Thymus (tissue), 11 donors: ENCODE measurements around the gene OSM. TPM values are rescaled to one million over a fixed set of nuclear protein-coding genes. Genes with fewer than 3 reads are reported as not detected.

ENCODE experiments used
- DNase-seq, 9 donors: peaks; one replicate each; pipeline ENCODE4 v3.0.0-alpha.2; 2013; ENCODE audit warnings: low spot score in 9 of 9, low read depth in 6 of 9, missing footprints in 1 of 9
- H3K27ac ChIP-seq, 2 donors: one replicate each; pipeline ENCODE4 v1.5.1; 2013; ENCODE audit warnings: control low read depth in 1 of 2, low read depth in 1 of 2, low read length in 1 of 2, mild to moderate bottlenecking in 1 of 2, moderate library complexity in 1 of 2
- H3K27me3 ChIP-seq, 2 donors: one replicate each; pipeline ENCODE4 v1.5.1; 2013; ENCODE audit warnings: low read length in 1 of 2; ENCODE audit not compliant: control insufficient read depth in 2 of 2, insufficient read depth in 1 of 2
- H3K36me3 ChIP-seq, 2 donors: one replicate each; pipeline ENCODE4 v1.5.1; 2013; ENCODE audit warnings: low read length in 1 of 2, mild to moderate bottlenecking in 1 of 2, moderate library complexity in 1 of 2; ENCODE audit not compliant: control insufficient read depth in 2 of 2, insufficient read depth in 2 of 2
- H3K4me1 ChIP-seq, 2 donors: one replicate each; pipeline ENCODE4 v1.5.1; 2013; ENCODE audit warnings: low read length in 2 of 2; ENCODE audit not compliant: control insufficient read depth in 2 of 2, insufficient read depth in 2 of 2
- H3K4me3 ChIP-seq, 2 donors: one replicate each; pipeline ENCODE4 v1.5.1; 2013; ENCODE audit warnings: low read length in 2 of 2, control low read depth in 1 of 2, mild to moderate bottlenecking in 1 of 2
- H3K9me3 ChIP-seq, 2 donors: one replicate each; pipeline ENCODE4 v1.5.1; 2013; ENCODE audit warnings: low read length in 1 of 2, mild to moderate bottlenecking in 1 of 2; ENCODE audit not compliant: control insufficient read depth in 2 of 2, insufficient read depth in 1 of 2
- WGBS: extraction: QIAGEN DNeasy Blood & Tissue Kit; methylation state at CpG from one replicate; pipeline ENCODE4 v1.1.7; 2013; 5-methylcytosine and 5-hydroxymethylcytosine counted together
- polyA plus RNA-seq: library from polyadenylated mRNA; stranded (reverse); fragments of 200-250 nt; gene quantifications from one replicate; pipeline ENCODE4 v1.2.3, GENCODE V29; 2013
- total RNA-seq: library from RNA; stranded (reverse); fragments of 120-200 nt; gene quantifications from one replicate; pipeline ENCODE4 v1.2.4, GENCODE V29; 2013
- donor health status: healthy.

Gene OSM
- total and polyA plus RNA-seq, 2 donors, result 1.9 to 6.0 TPM

DNA sequence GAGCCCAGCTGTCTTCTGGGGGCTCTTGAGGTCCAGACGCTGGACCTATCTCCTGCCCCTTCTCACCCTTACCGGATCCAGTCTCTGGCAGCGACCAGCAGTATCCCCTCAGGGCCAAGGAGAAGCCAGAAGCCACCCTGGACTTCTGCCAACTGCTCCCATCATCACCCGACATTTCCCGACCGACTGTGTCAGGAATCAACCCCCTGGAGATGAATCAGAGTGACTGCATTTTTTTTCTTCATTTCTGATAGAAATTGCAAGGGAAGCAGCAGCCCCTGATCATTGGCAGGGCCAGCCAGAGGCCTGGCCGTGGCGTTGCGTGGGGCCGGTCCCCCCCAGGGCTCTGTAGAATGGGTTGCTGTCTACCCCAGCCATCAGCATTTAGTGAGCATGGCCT, 14.9 kb downstream of the OSM start:
- WGBS, result 96% methylated on average over 10 of the region's 10 CpGs

DNA sequence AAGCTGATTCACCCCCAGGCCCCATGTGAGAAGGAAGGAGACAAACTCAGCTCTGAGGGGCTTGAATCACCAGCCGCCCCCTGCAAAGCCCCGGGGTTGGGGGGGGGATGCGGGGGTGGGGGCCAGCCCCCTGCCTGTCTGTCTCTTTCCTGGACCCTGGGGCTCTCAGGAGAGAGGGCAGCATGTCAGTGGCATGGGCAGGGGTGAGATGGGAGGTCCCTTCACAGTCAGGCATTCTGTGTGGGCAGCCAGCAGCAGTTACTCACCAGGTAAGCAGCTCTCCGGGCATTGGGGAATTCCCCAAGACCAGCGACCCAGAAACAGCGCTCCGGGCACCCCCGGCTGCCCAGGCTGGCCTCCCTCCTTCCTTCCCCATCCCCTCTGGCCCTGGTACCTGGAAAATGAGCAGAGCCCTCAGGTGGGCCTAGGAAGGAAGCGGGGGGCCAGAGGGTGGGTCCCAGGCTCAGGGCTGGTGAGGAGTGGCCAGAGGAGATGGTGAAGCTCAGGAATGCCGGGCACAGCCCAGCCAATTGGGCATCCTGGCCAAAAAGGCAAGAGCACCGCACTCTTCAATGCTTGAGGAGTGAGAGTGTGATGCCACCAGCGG, 15.9 kb downstream of the OSM start:
- WGBS, result 87% methylated on average over 12 of the region's 12 CpGs
- Histone ChIP-seq H3K4me3 (no peak overlapping the region), H3K27me3 (peaks cover under 1 to 30% of the 10 kb centered on the region in 2 donors), H3K4me1 (peaks cover 4 to 30% of the 10 kb centered on the region in 2 donors), H3K9me3 (no peaks in the 10 kb centered on the region), H3K36me3 (no peaks in the 10 kb centered on the region), H3K27ac (no peak overlapping the region)
- DNase-seq, result no peak

More for the DNA sequence above, 14.9 kb downstream of the OSM start:
- Histone ChIP-seq H3K27ac (no peak overlapping the region), H3K36me3 (no peaks in the 10 kb centered on the region), H3K27me3 (peaks cover 0 to 21% of the 10 kb centered on the region in 2 donors), H3K4me1 (peaks cover 0 to 32% of the 10 kb centered on the region in 2 donors), H3K9me3 (no peaks in the 10 kb centered on the region), H3K4me3 (no peak overlapping the region)
- no peak for DNase-seq

DNA sequence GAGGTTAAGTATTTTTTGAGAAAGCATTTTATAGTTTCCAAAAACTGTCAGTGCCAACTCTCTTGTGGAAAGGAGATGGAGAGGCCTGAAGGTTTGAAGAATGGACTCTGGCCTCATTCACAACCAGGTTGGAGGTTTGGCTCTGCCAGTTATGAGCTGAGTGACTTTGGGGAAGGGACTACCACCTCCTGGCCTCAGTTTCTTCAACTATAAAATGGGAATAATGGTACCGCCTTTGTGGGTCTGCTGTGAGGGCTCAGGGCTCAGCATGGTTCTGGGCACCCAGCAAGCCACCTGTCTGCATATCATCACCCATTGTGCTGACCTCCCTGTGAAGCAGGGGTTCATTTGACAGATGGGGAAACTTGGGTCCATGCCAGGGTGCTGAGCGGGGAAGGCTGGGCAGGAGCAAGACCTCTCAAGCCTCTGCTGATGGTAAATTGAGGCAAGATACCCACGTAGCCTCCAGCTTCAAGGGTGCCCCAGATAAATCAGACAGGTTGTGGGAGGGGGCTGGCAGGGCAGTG, 16.5 kb downstream of the OSM start:
- H3K4me3 ChIP-seq, result no peak overlapping the region
- WGBS, result 97% methylated on average over 3 of the region's 3 CpGs
- no peaks in the 10 kb centered on the region for H3K9me3 ChIP-seq
- peaks cover 3 to 36% of the 10 kb centered on the region in 2 donors for H3K27me3 ChIP-seq
- no peak overlapping the region for H3K27ac ChIP-seq
- peaks cover 4 to 36% of the 10 kb centered on the region in 2 donors for H3K4me1 ChIP-seq
- DNase-seq, result no peak
- no peaks in the 10 kb centered on the region for H3K36me3 ChIP-seq

DNA sequence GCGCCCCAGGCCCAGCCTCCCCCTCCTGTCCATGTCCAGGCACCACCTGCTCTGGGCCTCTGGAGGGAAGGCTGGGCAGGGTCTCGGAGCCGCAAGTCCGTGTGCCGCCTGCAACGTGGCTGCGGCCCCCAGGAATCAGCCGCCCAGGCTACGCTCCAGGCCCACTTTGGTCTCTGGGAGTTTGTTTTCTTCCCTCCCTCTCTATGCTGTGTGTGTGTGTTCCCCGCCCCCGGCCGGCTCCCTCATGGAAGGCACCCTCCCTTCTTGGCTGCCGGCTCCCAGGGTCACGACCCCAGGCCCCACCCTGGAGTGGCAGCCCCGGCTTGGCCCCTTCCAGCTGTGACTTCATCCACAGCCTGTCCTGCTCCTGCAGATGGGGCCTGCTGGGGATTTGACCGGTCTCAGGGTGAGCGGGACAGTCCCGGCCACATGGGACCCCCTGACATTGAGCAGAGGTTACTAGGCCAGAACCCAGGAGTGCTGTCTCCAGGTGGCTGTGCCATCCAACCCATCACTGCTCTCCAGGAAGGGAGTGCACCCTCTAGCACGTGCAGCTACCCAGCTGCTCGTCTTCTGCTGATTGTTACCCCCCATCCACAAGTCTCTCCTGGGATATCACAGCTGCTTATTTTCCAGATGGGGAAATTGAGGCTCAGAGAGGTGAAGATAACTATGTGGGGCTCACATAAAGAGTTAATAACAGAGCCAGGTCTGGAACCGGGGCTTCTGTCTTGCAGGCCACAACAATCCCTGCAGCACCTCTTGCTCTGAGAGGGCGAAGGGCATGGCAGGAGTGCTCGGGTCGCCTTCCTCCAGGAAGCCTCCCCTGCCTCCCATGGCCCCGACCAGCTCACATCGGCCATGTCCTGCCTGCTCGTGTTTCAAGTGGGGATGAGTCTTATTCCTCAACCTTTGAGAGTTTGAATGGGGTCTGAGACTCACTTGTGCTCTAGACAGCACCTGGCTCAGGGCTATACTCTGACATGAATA, 17.3 kb downstream of the OSM start:
- Histone ChIP-seq H3K4me1 (peaks cover 4 to 36% of the 10 kb centered on the region in 2 donors), H3K27ac (no peak overlapping the region)

DNA sequence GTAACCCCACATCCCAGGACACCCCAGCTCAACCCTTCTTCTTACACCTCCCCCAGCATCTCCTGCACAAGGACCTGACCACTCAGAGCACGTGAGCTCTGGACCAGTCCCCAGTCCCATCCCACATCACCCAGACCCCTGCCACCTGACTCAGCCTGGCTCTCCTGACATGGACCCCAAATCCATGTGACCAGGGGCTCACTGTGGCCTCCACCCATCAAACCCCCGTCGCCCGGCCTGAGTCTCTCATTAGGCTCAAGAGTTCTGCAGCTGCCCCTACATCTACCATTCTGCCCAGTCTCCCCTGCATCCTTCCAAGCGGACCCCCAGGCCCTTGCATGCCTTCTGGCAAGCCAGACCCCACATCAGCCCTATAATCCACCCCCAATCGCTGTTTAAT, 18.2 kb downstream of the OSM start:
- no peak overlapping the region for H3K4me3 ChIP-seq
- WGBS, result 80% methylated on average over 6 of the region's 6 CpGs
- H3K9me3 ChIP-seq, result no peaks in the 10 kb centered on the region
- no peak for DNase-seq
- no peaks in the 10 kb centered on the region for H3K36me3 ChIP-seq
- H3K27ac ChIP-seq, result no peak overlapping the region
- H3K4me1 ChIP-seq, result peaks cover 4 to 34% of the 10 kb centered on the region in 2 donors
- peaks cover 3 to 46% of the 10 kb centered on the region in 2 donors for H3K27me3 ChIP-seq

More for the DNA sequence above, 17.3 kb downstream of the OSM start:
- 95% methylated on average over 27 of the region's 27 CpGs for WGBS
- Histone ChIP-seq H3K36me3 (no peaks in the 10 kb centered on the region), H3K4me3 (no peak overlapping the region), H3K27me3 (peaks cover 3 to 44% of the 10 kb centered on the region in 2 donors), H3K9me3 (no peaks in the 10 kb centered on the region)
- DNase-seq, result no peak

DNA sequence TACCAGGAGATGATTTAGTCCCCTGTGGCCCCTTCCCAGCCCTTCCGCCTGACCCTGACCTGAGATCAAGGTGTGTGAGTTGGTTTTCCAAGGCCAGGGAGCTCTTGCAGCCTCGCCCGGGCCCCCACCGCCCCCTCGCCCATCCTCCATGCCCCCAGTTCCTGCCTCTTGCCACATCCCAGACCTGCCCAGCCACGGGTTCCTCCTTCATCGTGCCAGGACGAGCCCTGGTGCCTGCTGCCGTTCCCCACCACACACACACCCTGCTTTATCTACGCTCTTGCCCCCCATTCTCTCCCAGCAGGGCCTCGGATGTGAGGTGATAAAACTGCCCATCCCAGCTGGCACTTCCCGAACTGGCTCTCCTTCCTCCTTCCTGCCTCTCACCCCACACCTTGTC, 18.7 kb downstream of the OSM start:
- Histone ChIP-seq H3K9me3 (no peaks in the 10 kb centered on the region), H3K4me1 (peaks cover 4 to 29% of the 10 kb centered on the region in 2 donors), H3K27me3 (peaks cover 3 to 46% of the 10 kb centered on the region in 2 donors), H3K4me3 (no peak overlapping the region), H3K27ac (no peak overlapping the region), H3K36me3 (no peaks in the 10 kb centered on the region)
- 46% methylated on average over 12 of the region's 12 CpGs for WGBS
- DNase-seq, result no peak

DNA sequence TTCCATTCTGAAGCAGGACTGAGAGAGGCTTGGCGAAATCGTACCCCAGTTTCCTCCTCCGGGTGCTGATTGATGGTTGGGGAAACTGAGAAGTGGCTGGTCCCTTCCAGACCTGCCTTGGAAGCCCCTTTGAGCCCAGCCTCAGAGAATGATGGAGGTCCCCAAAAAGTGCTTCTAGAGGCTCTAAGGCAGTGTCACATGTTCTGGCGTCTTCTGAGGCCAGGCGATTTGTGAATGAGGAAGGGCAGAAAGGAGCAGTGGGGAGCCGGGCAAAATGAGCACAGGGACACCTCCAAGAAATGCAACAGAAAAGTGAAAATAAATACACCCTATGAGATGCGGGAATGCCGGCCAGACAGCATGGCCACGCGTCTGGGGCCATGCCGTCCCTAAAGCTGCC, 19.1 kb downstream of the OSM start:
- Histone ChIP-seq H3K27ac (no peak overlapping the region), H3K27me3 (peaks cover 3 to 46% of the 10 kb centered on the region in 2 donors), H3K9me3 (no peaks in the 10 kb centered on the region), H3K36me3 (no peaks in the 10 kb centered on the region), H3K4me1 (peaks cover 4 to 25% of the 10 kb centered on the region in 2 donors), H3K4me3 (no peak overlapping the region)
- DNase-seq, result no peak
- 71% methylated on average over 11 of the region's 11 CpGs for WGBS

DNA sequence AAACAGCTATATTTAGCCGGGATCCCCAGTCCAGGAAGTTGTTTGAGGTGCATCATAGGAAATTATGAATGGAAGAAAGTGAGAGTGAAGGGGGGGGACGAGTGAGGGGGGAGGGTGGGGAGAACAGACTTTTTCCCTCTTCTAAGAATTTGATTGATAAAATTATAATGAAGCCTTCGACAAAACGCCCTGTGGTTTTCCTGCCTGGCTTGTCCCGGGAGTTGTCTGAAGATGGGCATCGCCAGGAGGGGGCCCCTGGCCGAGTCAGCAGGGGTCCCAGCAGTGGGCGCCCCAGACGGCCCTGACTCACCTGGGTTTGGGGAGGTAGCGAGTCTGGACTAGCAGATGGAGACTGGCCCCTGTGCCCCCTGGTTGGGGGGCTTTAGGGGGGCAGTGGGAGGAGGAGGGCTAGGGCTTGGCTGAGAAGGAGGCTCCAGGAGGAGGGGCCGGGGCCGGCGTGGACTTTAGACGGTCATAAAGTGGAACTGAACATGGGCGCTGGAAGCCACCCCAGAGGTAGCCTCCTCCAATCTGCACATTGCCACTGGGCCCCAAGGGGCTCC, 19.8 kb downstream of the OSM start:
- H3K27ac ChIP-seq, result no peak overlapping the region

More for the DNA sequence above, 19.8 kb downstream of the OSM start:
- no peak for DNase-seq
- Histone ChIP-seq H3K27me3 (peaks cover 3 to 46% of the 10 kb centered on the region in 2 donors), H3K9me3 (no peaks in the 10 kb centered on the region), H3K4me3 (peak overlapping the region; percentile 8 to 39), H3K4me1 (peaks cover 4 to 23% of the 10 kb centered on the region in 2 donors), H3K36me3 (no peaks in the 10 kb centered on the region)
- WGBS, result 20% methylated on average over 15 of the region's 15 CpGs
